Naive thymus-derived CD4-positive, alpha-beta T cell (primary cell): Measurements from ENCODE around the gene KCNIP4. TPM values are rescaled to one million over a fixed set of nuclear protein-coding genes. Genes with fewer than 3 reads are reported as not detected.

Source experiments
- ATAC-seq: fragments of 150-1000 bp; cut with Tn5 transposase; 2 replicates; pipeline ENCODE4 v1.10.0; 2021; ENCODE audit warnings: mild to moderate bottlenecking, moderate library complexity
- CTCF ChIA-PET: fragments of 350-600 bp; sonication (Branson Sonifier 250); formaldehyde crosslinking; loops from one replicate; lab custom pipeline; 2021; ENCODE audit warnings: antibody characterized with exemption; lab: Charles Lee
- POLR2A ChIA-PET: fragments of 350-600 bp; sonication (Branson Sonifier 250); formaldehyde crosslinking; loops from one replicate; lab custom pipeline; 2021; ENCODE audit warnings: antibody characterized with exemption, inconsistent platforms; lab: Charles Lee
- DNase-seq, 9 donors: peaks; one replicate each; pipeline versions ENCODE4 v3.0.0 to v3.0.0-alpha.2; 2020 to 2022; ENCODE audit warnings: mixed read lengths in 1 of 9
- H3K27ac ChIP-seq: one replicate; pipeline ENCODE4 v1.7.0; 2013; ENCODE audit warnings: mild to moderate bottlenecking, low read depth, low read length, moderate library complexity
- H3K27me3 ChIP-seq, 2 donors: one replicate each; pipeline ENCODE4 v1.7.0; 2013; ENCODE audit warnings: low read length in 2 of 2, mild to moderate bottlenecking in 2 of 2, moderate library complexity in 2 of 2; ENCODE audit not compliant: control insufficient read depth in 2 of 2, insufficient read depth in 2 of 2
- H3K36me3 ChIP-seq, 3 experiments: 1 replicate in 2 of 3; 2 replicates in 1 of 3; pipeline ENCODE4 v1.7.0; 2013; ENCODE audit warnings: low read length in 3 of 3, mild to moderate bottlenecking in 3 of 3, moderate library complexity in 1 of 3; ENCODE audit not compliant: insufficient read depth in 3 of 3, control insufficient read depth in 2 of 3
- H3K4me1 ChIP-seq, 2 donors: one replicate each; pipeline ENCODE4 v1.7.0; 2013; ENCODE audit warnings: low read length in 2 of 2, mild to moderate bottlenecking in 2 of 2, moderate library complexity in 1 of 2; ENCODE audit not compliant: control insufficient read depth in 2 of 2, insufficient read depth in 2 of 2
- H3K4me3 ChIP-seq: 2 replicates; pipeline ENCODE4 v1.7.0; 2013; ENCODE audit warnings: mild to moderate bottlenecking, low read length
- H3K9me3 ChIP-seq, 3 experiments: 1 replicate in 2 of 3; 2 replicates in 1 of 3; pipeline ENCODE4 v1.7.0; 2013; ENCODE audit warnings: low read length in 3 of 3; ENCODE audit not compliant: control insufficient read depth in 2 of 3
- H3K27ac Mint-ChIP-seq, 9 donors: one replicate each; pipeline ENCODE4 v1.8.0; 2020 to 2022; ENCODE audit warnings: mixed read lengths in 9 of 9, mild to moderate bottlenecking in 8 of 9, moderate library complexity in 5 of 9, inconsistent platforms in 2 of 9
- H3K27me3 Mint-ChIP-seq, 5 donors: one replicate each; pipeline ENCODE4 v1.8.0; 2021 to 2022; ENCODE audit warnings: mixed read lengths in 5 of 5, mild to moderate bottlenecking in 1 of 5
- H3K36me3 Mint-ChIP-seq, 5 donors: one replicate each; pipeline ENCODE4 v1.8.0; 2020 to 2022; ENCODE audit warnings: mixed read lengths in 5 of 5, mild to moderate bottlenecking in 3 of 5, inconsistent platforms in 1 of 5
- H3K4me1 Mint-ChIP-seq, 7 donors: one replicate each; pipeline ENCODE4 v1.8.0; 2020 to 2022; ENCODE audit warnings: mixed read lengths in 7 of 7, mild to moderate bottlenecking in 3 of 7, inconsistent platforms in 1 of 7
- H3K4me3 Mint-ChIP-seq, 10 donors: one replicate each; pipeline ENCODE4 v1.8.0; 2020 to 2022; ENCODE audit warnings: mild to moderate bottlenecking in 10 of 10, mixed read lengths in 10 of 10, moderate library complexity in 6 of 10, inconsistent platforms in 2 of 10
- H3K9me3 Mint-ChIP-seq, 11 donors: one replicate each; pipeline ENCODE4 v1.8.0; 2020 to 2022; ENCODE audit warnings: mixed read lengths in 11 of 11, mild to moderate bottlenecking in 4 of 11, inconsistent platforms in 1 of 11, moderate library complexity in 1 of 11
- intact Hi-C, 2 donors: fragments of 100-400 bp; cut with micrococcal nuclease; formaldehyde crosslinking; loops; one replicate each; pipeline ENCODE4 v1.15.1; 2023
- polyA plus RNA-seq, 2 donors: library from polyadenylated mRNA; unstranded; fragments of 300-500 nt; fragmentation: Illumina TruSeq; gene quantifications; one replicate each; pipeline ENCODE4 v1.2.3, GENCODE V29; 2021
- total RNA-seq, 6 experiments: library from RNA in 5 of 6; stranded (reverse) in 5 of 6; gene quantifications; 1 replicate in 5 of 6; 2 replicates in 1 of 6; pipeline ENCODE4 v1.2.3 and lab custom pipeline; 2021 to 2026

The KCNIP4 gene
- total and polyA plus RNA-seq, 7 experiments from 2014 or later = 0.29 TPM; not detected in 6

DNA sequence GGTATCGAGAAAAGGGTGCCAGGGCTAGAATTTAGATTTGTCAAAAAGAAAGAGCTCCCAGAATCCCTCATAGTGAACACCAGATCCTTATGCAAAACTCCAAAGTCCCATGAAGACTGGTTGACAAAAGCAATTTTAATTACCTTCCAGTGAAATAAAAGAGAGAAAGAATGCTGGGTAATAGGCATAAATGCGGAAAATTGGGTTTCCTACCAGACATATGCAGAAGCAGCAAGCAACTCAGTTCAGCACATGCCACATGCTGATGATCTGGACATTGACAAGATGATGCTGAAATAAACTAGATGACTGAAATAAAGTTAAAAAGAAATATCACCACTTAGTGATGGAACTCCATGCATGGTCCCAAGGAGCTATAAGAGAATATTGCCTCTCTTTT is 83.9 kb downstream of the KCNIP4 start:
- H3K9me3 Mint-ChIP-seq = peaks cover 0 to 13% (median 6%) of the 10 kb centered on the region in 11 donors
- no peak overlapping the region for H3K4me3 Mint-ChIP-seq
- Histone ChIP-seq H3K27me3 (no peaks in the 10 kb centered on the region), H3K4me1 (no peaks in the 10 kb centered on the region), H3K27ac (no peak overlapping the region), H3K4me3 (no peak overlapping the region), H3K36me3 (no peaks in the 10 kb centered on the region), H3K9me3 (no peaks in the 10 kb centered on the region)
- no peaks in the 10 kb centered on the region for H3K36me3 Mint-ChIP-seq
- no peak overlapping the region for H3K27ac Mint-ChIP-seq
- H3K4me1 Mint-ChIP-seq = no peaks in the 10 kb centered on the region
- DNase-seq = no peak
- ChIA-PET POLR2A (no interaction called here), CTCF (no interaction called here)
- intact Hi-C loops = no loop called here
- H3K27me3 Mint-ChIP-seq = peaks cover 0 to 8% (median 0%) of the 10 kb centered on the region in 5 donors
- no peak for ATAC-seq

DNA sequence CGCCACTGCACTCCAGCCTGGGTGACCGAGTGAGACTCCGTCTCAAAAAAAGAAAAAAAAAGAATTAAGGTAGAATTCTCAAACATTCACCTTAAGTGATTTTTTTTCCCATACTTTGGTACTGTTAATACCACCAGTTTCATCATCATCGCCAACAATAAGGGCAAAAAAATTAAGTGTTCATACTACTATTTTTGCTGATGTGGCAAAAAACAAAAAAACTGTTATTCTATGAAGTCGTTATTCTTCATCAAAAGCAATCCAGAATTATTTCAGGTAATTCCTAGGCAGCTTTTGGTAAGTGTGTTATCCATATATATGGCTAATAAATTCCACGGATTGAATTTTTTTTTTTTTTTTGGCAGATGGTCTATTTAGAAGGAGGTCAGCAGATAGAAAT is 85.7 kb downstream of the KCNIP4 start:
- H3K9me3 Mint-ChIP-seq = peaks cover 0 to 13% (median 4%) of the 10 kb centered on the region in 11 donors
- Histone ChIP-seq H3K4me1 (no peaks in the 10 kb centered on the region), H3K4me3 (no peak overlapping the region), H3K36me3 (no peaks in the 10 kb centered on the region), H3K9me3 (no peaks in the 10 kb centered on the region), H3K27me3 (no peaks in the 10 kb centered on the region), H3K27ac (no peak overlapping the region)
- no peak overlapping the region for H3K27ac Mint-ChIP-seq
- ChIA-PET CTCF (no interaction called here), POLR2A (no interaction called here)
- no peak for ATAC-seq
- no peaks in the 10 kb centered on the region for H3K36me3 Mint-ChIP-seq
- peaks cover 0 to 8% (median 0%) of the 10 kb centered on the region in 5 donors for H3K27me3 Mint-ChIP-seq
- intact Hi-C loops = no loop called here
- no peaks in the 10 kb centered on the region for H3K4me1 Mint-ChIP-seq
- DNase-seq = no peak
- no peak overlapping the region for H3K4me3 Mint-ChIP-seq

DNA sequence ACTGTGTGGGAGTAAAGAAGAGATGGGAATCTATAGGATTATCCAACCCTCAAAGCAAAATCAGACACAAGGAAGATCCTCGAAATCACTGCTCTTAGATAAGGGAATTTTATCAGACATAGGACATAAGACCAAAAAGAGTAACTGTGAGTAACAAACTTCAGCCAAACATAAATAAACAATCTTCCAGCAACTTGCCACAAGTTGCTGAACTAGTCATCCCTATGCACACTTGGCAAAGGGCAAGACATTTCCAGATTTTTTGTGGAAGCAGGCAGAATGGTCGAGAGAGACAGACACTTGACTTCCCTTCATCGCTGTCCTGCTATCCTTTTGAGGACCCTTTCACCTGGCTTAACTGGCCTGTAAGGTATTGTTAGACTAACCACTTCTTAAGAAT is 89.6 kb downstream of the KCNIP4 start:
- ATAC-seq (no peak), DNase-seq (no peak)
- Mint-ChIP-seq H3K27ac (no peak overlapping the region), H3K36me3 (no peaks in the 10 kb centered on the region), H3K9me3 (peaks cover 0 to 13% (median 4%) of the 10 kb centered on the region in 11 donors), H3K27me3 (peaks cover 0 to 8% (median 0%) of the 10 kb centered on the region in 5 donors), H3K4me1 (no peaks in the 10 kb centered on the region), H3K4me3 (no peak overlapping the region)
- H3K36me3 ChIP-seq = no peaks in the 10 kb centered on the region
- H3K27ac ChIP-seq = no peak overlapping the region
- POLR2A ChIA-PET = no interaction called here
- H3K9me3 ChIP-seq = no peaks in the 10 kb centered on the region
- H3K4me1 ChIP-seq = no peaks in the 10 kb centered on the region
- intact Hi-C loops = no loop called here
- CTCF ChIA-PET = no interaction called here
- H3K4me3 ChIP-seq = no peak overlapping the region
- peaks cover 0 to 2% of the 10 kb centered on the region in 2 donors for H3K27me3 ChIP-seq

DNA sequence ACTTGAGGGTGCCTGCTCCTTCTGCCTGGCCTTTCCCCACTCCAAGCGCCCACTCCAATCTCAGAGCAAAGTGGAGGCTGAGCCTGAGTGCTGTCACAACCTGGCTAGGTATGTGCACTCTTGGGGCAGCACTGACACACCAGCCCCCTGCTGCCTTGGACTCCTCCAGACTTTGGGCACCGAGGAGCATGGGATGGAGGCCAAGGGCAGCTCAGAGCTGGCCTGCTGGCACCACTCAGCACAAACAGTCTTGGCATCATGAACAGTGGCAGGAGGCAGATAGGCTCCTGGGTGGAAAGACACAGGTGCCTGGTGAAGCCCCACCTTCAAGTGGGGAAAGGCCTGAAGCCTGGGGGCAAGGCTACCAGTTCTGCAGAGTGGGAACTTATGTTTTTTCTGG is 91.8 kb downstream of the KCNIP4 start:
- CTCF ChIA-PET = no interaction called here
- H3K9me3 Mint-ChIP-seq = peaks cover 0 to 7% (median under 1%) of the 10 kb centered on the region in 11 donors
- H3K4me1 Mint-ChIP-seq = no peaks in the 10 kb centered on the region

DNA sequence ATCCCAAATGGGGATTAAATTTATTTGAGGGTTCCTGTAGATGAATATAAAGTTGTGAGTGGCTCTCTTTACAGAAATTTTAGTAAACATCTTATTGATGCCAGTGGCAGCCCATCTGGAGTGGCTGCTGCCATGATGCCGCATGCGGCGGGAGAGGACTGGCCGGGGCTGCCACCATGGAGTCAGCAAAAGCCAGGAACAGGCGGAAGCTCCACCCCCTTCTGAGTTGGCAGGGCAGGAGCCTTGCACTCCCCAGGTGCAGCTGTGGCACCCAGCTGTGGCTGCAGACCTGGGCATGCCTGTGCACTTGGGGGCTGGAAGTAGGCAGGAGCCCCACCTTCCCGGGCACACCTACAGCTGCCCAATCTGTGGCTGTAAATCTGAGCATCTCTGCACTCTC is 92.3 kb downstream of the KCNIP4 start:
- POLR2A ChIA-PET = no interaction called here
- peaks cover 0 to 2% of the 10 kb centered on the region in 2 donors for H3K27me3 ChIP-seq
- Mint-ChIP-seq H3K27me3 (no peaks in the 10 kb centered on the region), H3K27ac (no peak overlapping the region), H3K9me3 (peaks cover 0 to 7% (median 0%) of the 10 kb centered on the region in 11 donors), H3K36me3 (no peaks in the 10 kb centered on the region), H3K4me3 (no peak overlapping the region), H3K4me1 (no peaks in the 10 kb centered on the region)
- intact Hi-C loops = no loop called here
- no peaks in the 10 kb centered on the region for H3K4me1 ChIP-seq
- no peak overlapping the region for H3K27ac ChIP-seq
- DNase-seq (no peak), ATAC-seq (no peak)
- H3K4me3 ChIP-seq = no peak overlapping the region
- H3K36me3 ChIP-seq = no peaks in the 10 kb centered on the region
- CTCF ChIA-PET = no interaction called here
- H3K9me3 ChIP-seq = no peaks in the 10 kb centered on the region

More for the DNA sequence above, 91.8 kb downstream of the KCNIP4 start:
- Histone ChIP-seq H3K27me3 (peaks cover 0 to 2% of the 10 kb centered on the region in 2 donors), H3K9me3 (no peaks in the 10 kb centered on the region), H3K4me1 (no peaks in the 10 kb centered on the region), H3K27ac (no peak overlapping the region), H3K36me3 (no peaks in the 10 kb centered on the region), H3K4me3 (no peak overlapping the region)
- no peak for DNase-seq
- Mint-ChIP-seq H3K27ac (no peak overlapping the region), H3K36me3 (no peaks in the 10 kb centered on the region), H3K27me3 (peaks cover 0 to 1% (median 0%) of the 10 kb centered on the region in 5 donors), H3K4me3 (no peak overlapping the region)
- no peak for ATAC-seq
- POLR2A ChIA-PET = no interaction called here
- intact Hi-C loops = no loop called here

DNA sequence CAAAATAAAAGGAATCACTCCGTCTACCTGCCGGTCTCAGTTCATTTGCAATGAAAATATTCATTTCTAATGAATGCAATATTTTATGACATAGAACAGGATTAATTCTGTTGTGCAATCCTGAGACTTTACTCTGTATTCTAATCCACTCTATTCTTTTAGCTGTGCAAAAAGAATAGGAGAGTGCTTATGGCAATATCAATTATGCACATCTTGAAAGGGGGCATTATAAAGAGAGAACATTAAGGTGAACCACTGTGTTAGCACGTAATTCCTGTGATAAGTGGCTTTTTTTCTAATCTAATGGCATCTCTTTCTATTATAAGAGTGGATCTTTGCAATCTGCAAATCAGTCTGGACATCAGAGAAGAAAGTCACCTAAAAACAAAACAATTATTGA is 99.5 kb downstream of the KCNIP4 start:
- H3K4me1 ChIP-seq = no peaks in the 10 kb centered on the region
- no peak overlapping the region for H3K4me3 ChIP-seq
- ChIA-PET POLR2A (no interaction called here), CTCF (no interaction called here)
- DNase-seq (no peak), ATAC-seq (no peak)
- no peak overlapping the region for H3K27ac ChIP-seq
- H3K4me1 Mint-ChIP-seq = no peaks in the 10 kb centered on the region
- intact Hi-C loops = no loop called here
- no peaks in the 10 kb centered on the region for H3K27me3 Mint-ChIP-seq
- no peak overlapping the region for H3K4me3 Mint-ChIP-seq
- no peaks in the 10 kb centered on the region for H3K36me3 ChIP-seq
- no peaks in the 10 kb centered on the region for H3K27me3 ChIP-seq
- peaks cover 0 to 5% (median 0%) of the 10 kb centered on the region in 11 donors for H3K9me3 Mint-ChIP-seq
- no peaks in the 10 kb centered on the region for H3K9me3 ChIP-seq
- H3K36me3 Mint-ChIP-seq = no peaks in the 10 kb centered on the region
- H3K27ac Mint-ChIP-seq = no peak overlapping the region

DNA sequence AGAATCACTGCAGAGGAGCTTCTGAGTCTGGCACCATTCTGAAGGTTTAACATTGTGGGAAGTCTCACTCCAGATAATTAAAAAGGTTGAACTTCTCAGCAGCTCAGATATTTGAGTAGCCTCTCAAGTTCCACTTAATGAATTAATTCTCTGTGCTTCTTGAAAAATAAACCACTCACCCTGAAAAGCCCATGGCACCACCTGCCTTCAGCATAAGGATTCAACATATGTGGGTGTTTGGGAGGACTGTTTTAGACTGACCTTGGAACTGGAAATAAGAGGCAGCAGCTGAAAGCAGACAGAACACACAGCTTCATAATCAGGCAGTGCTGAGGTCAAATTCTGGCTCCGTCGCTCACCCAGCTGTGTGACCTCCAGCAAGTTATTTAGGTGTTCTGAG is 100.6 kb downstream of the KCNIP4 start:
- H3K27me3 Mint-ChIP-seq = no peaks in the 10 kb centered on the region
- CTCF ChIA-PET = no interaction called here
- intact Hi-C loops = no loop called here

More for the DNA sequence above, 100.6 kb downstream of the KCNIP4 start:
- POLR2A ChIA-PET = no interaction called here
- H3K27ac Mint-ChIP-seq = no peak overlapping the region
- Histone ChIP-seq H3K4me1 (no peaks in the 10 kb centered on the region), H3K27ac (no peak overlapping the region), H3K4me3 (no peak overlapping the region), H3K27me3 (no peaks in the 10 kb centered on the region), H3K36me3 (no peaks in the 10 kb centered on the region), H3K9me3 (no peaks in the 10 kb centered on the region)
- ATAC-seq = no peak
- no peaks in the 10 kb centered on the region for H3K4me1 Mint-ChIP-seq
- peaks cover 0 to 3% (median 0%) of the 10 kb centered on the region in 11 donors for H3K9me3 Mint-ChIP-seq
- no peak overlapping the region for H3K4me3 Mint-ChIP-seq
- DNase-seq = no peak
- H3K36me3 Mint-ChIP-seq = no peaks in the 10 kb centered on the region
